Fibroblast of skin of left quadriceps (primary cell): ENCODE data around the gene BSG.
A peak's percentile ranks its signal among the peaks of the same experiment; 100 is the strongest.

Experiments
- DNase-seq, 2 experiments: peaks; one replicate each; pipeline ENCODE4 v3.0.0-alpha.2; 2013; ENCODE audit warnings: low read depth in 2 of 2

BSG gene

DNA sequence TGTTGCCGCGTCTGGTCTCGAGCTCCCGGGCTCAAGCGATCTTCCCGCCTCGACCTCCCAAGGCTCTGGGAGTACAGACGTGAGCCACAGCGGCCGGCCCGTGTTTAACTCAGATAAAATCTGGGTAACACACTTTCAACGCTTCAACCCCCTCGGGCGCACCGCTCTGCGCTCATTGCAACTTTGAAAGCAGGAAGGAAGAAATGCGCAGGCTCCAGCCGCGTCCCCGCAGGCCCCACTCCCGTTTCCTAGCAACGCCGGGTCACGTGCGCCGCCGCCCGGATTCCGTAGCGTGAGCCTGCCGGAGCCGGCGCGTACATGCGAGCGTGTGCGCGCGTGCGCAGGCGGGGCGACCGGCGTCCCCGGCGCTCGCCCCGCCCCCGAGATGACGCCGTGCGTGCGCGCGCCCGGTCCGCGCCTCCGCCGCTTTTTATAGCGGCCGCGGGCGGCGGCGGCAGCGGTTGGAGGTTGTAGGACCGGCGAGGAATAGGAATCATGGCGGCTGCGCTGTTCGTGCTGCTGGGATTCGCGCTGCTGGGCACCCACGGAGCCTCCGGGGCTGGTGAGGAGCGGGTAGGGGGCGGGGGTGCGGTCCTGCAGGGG lies at the start of gene BSG:
Gene BSG (plus strand): TSS at position 457 of the 603 bp plus-strand sequence. CDS start 39 bp downstream, at position 496.
- peak; percentile 95 to 96 for DNase-seq

DNA sequence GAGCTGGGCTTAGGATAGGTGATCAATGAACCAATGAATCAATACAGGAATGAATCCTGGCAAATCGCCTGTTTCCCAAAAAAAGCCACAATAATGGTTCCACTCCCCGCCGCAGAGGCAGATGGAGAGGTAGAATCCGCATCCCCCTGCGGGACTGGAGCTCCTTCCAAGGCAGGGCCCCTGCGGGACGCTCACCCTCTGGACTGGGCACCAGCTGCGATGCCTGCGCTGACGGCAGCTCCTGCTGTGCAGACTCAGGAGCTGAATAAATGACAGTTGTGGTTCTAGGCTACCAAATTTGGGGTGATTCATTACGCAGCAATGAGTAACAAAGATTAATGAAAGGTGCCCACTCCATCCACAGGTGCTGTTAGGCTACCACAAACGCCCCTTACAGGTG lies 49.7 kb upstream of the BSG start:
- no peak for DNase-seq

DNA sequence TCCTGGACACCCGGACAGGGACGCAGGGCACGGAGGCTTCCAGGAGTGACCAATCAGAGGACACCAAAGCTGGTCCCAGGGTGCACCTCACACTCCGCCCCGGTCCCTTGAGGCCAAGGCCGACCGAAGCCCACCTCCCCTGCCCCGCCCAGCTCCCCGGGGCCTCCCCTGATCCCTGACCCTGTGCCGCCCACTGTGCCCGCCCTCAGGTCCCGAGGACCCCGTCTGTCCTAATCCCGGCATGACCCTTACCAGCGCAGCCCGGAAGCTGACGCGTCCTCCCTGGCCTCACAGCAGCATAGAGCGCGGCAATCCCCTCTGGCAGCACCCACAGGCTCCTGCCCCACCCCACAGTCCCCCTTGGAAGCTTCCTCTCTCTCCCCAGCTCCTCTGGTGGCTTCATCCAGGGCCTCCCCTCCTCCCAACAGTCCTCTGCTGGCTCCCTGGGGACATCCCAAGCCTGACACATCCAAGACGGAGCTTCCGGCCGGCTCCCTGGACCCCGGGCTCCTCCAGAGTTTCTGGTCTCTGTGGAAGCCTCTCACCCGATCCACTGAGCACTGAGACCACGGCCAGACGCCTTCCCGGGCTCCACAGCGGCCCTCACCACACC lies 48.2 kb upstream of the BSG start:
- no peak for DNase-seq

DNA sequence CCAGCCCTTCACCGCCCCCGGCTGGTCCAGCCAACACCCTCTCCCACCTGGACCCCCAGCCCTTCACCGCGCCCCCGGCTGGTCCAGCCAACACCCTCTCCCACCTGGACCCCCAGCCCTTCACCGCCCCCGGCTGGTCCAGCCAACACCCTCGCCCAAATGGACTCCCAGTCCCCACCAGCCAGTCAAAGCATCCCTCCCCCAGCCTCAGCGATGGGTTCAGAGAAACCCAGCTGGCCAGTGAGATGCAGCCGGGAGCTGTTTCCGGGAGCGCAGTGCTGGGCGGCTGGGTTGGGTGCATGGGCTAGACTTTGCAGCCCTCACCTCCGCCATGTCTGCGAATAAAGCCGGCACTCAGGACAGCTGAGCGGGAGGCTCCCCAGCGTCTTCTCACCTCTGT lies 47.4 kb upstream of the BSG start:
- no peak for DNase-seq

DNA sequence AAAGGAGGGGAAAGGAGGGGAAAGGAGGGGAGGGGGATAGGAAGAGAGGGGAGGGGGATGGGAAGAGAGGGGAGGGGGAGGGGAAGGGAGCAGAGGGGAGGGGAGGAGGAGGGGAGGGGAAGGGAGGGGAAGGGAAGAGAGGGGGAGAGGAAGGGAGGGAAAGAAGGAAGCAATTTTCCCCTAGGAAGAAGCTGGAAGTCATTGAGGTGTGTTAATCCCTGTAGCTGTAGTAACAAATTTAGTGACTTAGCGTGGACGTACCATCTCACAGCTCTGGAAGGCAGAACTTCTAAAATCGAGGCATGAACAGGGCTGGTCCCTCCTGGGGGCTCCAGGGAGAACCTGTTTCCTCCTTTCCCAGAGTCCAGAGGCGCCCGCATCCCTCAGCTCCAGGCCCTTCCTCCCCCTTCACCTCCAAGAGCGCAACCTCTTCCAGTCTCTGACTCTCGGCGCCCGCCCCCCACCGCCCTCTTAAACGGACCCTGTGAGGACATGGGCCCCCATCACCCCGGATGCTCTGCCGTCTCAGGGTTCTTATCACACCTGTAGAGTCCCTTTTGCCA lies 46.5 kb upstream of the BSG start:
- no peak for DNase-seq

DNA sequence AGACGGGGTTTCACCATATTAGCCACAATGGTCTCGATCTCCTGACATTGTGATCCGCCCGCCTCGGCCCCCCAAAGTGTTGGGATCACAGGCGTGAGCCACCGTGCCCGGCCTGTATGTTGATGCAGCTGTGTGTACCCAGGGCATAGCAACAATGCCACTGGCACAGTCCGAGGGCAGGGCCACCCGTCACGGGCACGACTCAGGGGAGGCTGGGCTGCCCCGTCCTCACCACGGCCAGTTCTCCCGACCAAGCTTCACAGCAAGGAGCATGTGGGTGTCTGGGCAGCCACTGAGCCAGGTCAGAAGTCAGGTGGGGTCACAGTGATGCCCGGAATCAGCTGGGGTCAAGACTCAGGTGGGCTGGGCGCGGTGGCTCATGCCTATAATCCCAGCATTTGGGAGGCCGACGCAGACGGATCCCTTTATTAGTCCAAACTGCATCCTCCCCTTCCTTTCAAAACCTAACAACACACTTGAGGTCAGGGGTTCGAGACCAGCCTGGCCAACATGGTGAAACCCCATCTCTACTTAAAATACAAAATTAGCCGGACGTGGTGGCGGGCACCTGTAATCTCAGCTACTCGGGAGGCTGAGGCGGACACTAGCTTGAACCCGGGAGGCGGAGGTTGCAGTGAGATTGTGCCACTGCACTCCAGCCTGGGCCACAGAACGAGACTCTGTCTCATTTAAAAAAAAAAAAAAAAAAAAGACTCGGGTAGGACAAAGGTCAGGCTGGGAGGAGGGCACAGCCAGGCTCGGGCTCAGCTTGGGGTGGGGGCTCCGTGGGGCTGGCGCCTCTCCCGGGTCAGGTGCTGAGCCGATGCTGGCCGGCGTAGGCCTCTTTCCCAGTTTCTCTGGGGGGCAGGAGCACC lies 42.0 kb upstream of the BSG start:
- no peak for DNase-seq

DNA sequence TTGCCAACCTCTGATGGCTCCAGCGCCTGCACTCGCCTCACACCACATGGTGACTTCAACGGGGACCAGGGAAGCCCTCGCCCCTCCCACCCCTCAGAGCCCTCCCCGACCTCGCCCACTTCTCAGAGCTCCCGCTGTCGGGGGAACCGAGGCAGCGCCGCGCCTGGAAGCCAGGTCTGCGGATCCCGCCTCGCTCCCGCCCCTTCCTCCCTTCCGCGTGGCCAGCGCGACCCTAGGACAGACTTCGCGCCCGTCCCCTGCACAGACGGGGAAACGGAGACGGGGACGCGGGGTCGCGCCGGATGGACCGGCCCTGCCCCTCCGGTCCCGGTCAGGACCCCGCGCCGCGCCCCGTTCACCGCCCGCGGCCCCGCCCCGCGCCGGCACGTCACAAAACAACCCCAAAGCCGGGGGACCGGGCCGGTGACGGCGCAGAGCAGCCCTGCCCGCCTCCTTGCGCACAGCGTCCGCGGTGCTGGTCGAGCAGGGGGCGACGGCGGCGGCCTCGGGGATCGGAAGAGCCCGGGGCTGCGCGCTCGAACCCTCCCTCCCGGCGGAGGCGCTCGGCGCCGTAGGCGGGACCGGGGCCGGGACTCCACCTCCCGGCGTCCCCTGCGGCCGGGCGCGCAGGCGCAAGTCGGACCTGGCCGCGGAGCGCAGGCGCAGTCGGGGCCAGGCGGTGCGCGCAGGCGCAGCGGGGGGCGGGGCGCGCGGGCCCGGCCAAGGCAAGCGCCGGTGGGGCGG lies 41.2 kb upstream of the BSG start:
- peak; percentile 58 to 66 for DNase-seq

DNA sequence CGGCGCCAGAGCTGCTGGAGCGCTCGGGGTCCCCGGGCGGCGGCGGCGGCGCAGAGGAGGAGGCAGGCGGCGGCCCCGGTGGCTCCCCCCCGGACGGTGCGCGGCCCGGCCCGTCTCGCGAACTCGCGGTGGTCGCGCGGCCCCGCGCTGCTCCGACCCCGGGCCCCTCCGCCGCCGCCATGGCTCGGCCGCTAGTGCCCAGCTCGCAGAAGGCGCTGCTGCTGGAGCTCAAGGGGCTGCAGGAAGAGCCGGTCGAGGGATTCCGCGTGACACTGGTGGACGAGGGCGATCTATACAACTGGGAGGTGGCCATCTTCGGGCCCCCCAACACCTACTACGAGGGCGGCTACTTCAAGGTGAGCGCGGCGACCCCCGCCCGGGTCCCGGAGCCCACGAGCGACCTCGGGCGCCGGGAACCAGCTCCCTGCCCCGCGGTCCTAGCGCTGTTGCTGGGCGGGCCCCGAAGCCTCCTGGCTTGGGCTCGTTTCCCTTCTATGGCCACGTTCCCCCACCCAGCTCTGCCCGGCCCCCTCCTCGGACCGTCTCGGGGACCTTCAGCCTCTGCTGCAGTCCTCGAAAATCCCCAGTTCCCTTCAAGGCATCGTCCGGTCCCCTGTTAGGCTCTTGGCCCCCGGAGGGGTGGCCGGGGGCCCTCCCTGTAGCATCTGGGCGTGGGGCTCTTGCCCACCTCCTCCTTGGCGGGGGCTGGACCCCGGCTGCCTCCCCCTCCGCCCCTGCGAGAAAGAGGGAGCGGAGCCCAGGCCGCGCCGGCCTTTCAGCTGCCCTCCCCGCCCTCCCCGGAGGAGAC lies 40.4 kb upstream of the BSG start, which contains the start of gene CDC34:
Gene CDC34 (plus strand): TSS at position 8 of the 808 bp plus-strand sequence. CDS start 172 bp downstream, at position 180.
- DNase-seq: no peak

DNA sequence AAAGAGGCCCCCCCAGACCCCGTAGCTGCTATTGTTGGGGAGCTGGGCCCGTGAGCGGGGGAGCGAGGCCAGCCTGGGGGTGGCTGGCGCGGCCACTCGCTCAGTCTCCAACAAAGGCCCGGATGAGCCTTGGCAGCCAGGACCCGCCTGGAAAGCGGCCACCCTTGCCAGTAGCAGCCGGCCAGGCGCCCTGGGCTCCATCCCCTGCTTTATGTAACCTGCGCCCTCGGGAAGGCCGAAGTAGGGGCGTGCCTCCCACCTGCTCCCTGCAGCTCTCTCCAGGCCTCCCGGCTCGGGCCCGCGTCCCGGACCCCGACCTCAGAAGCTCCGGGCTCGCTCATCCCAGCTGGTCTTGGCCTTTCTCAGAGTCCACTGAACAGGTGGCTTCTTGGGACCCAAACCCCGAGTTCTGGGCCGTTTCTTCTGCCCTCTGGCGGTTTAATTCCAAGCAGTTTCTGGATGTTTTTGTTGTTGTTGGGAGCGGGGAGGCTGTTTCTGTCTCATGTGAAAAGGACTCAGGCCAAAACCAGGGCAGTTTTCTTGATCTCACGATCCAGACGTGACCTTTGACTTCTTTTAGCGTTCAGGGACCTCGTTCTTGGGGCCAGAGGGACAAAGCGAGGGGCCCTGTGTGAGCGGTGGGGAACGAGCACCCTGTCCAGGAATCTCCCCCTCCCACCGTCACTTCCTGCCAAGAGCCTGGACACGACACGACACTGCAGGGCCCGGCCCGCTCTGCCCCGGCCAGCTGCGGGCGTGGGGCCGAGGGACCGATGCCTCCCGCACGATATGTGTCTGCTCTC lies 39.6 kb upstream of the BSG start:
- peak; percentile 24 to 30 for DNase-seq

DNA sequence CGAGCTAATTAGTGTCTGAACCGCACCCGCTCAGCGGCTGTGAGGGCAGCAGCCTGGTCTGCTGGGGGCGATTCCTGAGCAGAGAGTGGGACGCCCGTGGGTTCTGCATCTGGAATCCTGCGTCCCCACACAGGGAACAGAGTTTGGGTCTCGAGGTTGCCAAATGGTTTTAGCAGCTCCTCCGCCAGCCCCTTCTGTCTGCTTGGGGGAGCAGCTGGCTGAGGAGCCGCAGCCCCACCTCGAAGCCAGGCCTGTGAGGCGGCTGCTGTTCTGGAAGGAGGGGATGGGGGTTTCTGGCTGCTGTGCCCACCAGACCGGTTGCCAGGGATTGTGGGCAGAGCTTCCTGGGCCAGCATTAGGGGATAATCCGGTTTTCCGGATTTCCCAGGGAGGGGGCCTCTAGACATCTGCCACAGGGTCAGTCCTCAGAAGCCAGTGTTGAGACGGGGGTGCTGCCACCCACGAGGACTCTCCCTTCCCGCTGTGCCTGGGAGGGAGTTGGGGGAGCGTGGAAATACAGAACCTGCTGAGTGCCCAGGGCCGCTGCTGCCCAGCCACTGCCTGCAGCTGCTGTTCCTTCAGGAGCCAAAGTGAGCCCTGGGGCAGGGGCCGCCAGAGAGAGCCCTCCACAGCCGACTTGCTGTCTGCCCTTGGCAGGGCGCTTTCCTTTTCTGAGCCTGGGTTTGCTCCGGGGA lies 38.9 kb upstream of the BSG start:
- DNase-seq: no peak

DNA sequence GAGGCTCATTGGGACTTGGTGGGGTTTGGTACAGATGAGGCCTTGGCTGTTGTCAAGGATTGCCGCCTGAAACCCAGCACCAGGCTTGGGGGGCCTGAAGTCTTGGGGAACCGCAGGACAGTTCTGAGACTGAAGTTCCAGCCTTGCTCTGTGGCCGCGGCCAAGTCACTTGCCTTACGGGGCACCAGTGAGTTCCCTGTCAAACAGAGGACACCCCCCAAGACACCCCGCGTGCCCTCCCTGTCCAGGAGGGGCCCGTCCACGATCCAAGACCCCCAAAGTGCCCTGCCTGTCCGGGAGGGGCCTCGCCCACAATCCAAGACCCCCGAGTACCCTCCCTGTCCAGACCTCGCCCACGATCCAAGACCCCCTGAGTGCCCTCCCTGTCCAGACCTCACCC lies 38.3 kb upstream of the BSG start:
- no peak for DNase-seq

DNA sequence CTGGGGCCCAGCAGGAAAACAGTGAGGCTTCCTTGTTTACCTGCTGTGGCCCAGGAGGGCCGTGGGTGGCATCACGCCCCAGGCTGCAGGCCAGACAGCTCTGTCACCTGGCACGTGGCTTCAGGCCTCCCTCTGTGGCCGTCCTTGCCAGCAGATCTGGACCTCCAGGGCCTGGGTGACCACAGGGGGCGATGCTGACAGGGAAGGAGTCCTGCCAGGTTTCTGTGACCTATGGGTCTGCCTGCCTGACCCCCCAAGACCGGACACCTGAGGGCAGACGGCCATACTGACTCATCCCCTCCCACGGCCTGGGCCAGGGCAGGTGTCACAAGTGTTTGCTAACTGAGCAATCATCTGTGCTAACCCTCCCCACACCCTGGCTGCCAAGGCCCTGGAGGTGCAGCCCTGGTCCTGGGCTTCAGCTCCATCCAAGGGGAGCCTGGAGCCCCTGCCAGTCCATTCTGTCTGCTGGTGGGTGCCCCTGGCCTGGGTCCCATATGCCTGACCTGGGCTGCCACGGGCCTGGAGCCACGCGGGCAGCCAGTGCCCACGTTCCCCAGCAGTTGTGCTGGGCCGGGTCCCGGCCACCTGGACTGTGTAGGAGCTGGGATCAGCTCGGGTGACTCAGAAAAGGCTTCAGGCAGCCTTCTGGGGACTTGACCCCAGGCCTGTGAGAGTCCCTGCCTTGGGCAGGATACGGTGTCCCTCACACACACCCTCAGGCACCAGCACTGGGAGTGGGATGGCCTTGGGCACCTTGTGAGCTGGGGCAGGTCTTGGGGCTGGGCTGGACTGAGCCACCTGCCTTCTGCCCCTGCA lies 37.2 kb upstream of the BSG start:
- DNase-seq: no peak

DNA sequence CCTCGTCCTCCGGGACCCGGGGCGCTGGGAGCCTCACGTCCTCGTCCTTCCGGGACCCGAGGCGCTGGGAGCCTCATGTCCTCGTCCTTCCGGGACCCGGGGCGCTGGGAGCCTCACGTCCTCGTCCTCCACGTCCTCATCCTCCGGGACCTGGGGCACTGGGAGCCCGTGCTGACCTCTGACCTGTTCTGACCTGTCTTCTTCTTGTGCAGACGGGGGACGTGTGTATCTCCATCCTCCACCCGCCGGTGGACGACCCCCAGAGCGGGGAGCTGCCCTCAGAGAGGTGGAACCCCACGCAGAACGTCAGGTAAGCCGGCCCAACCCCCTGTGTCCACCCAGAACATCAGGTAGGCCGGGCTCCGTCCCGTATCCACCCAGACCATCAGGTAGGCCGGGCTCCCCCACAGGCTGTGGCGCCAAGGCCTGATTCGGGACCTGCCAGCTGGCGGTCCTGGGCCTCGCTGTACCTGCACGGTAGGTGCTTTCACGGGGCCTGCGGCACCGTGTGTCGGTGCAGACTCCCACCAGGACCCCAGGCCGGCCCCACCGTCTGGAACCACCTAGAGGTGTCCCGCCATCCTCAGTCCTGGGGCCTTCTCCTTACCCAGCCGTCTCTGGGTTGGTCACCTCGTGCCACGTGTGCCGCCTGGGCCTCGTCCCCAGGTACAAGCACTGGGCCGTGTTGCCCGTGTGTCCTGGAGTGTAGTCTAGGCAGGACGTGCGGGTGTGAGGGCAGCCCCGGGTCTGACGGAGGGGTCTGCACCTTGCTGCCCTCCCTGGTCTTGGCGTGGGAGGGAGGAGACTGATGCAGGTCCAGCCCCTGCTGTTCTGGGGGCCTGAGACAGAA lies 36.1 kb upstream of the BSG start:
- DNase-seq: no peak

DNA sequence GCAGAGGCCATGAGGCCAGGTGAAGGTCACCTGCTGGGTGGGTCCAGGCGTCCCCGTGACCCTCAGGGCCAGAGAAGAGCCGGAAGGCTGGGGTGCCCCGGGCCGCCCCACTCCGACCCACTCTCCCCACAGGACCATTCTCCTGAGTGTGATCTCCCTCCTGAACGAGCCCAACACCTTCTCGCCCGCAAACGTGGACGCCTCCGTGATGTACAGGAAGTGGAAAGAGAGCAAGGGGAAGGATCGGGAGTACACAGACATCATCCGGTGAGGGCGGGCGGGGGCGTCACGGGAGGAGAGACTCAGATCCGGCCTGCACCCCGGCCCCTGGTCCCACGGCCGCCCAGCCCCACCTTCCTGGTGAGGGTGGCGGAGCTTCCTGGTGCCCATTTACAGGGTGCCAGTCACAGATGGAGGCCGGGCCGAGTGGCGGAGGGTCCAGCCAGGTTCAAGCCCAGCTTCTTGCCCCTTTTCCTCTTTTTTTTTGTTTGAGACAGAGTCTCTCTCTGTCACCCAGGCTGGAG lies 35.5 kb upstream of the BSG start:
- DNase-seq: no peak

DNA sequence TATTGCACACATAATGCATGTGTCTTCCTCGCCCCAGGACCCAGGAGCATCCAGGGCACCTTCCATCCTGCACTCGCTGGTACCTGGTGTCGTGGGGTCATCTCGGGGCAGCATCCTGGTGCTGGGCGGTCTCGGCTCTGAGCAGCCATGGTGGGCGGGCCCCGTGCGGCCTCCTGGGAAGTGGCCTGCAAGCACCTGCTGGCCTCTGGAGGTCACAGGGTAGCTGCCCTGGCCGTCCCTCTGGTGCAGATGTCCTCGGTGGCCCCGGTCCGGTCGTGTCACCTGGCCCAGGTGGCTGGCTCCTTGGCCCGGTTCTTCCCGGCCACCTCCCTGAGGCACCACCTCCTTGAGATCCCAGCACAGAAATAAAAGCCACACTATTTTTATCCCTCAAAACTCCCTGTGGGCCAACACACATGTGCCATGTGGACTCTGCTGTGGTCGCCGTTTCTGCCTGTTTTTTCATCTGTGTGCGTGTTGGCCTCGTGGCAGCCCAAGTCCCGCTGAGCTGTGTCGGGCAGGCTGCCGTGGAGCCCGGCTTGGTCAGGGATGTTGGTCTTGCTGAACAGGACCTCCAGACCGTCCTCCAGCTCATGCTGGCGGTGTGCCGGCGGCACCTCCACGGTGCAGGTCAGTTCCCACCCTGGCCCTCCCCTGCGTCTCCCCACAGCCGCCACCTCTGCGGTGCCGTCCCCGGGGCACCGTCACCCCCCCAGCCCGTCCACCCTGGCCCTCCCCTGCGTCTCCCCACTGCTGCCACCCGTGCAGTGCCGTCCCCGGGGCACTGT lies 33.6 kb upstream of the BSG start:
- no peak for DNase-seq

DNA sequence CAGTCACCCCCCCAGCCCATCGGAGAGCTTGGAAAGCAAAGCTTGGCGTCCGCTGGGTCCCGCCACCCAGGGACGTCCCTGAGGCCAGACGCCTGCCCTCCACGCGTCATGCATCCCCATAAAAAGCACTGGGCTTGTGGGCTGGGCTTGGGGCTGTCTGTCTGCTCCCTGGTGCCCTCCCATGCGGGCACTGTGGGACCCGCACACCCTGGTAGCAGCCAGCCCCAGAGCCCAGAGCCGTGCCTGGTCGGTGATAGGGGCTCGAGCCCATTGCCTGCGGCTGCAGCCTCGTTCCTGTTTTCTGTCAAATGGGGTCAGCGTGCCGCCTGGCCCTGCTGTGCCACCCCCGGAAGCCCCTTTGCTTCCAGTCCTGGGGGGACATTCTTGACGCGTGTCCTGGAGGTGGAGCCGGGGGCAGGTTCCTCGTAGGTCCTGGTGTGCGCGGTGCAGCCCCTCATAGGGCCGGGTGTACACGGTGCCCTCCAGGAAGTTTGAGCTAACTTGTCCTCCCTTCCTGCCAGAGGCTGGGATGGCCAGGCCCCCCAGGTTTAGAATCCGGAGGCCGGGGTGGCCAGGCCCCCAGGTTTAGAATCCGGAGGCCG lies 32.9 kb upstream of the BSG start:
- DNase-seq: no peak
